Neural crest cell (in vitro differentiated cells): ENCODE data around the gene C5orf15. TPM values are rescaled to one million over a fixed set of nuclear protein-coding genes. Genes with fewer than 3 reads are reported as not detected.

Experiments
- DNase-seq: peaks from one replicate; pipeline ENCODE4 v3.0.0; 2021; ENCODE audit warnings: low read depth, mixed read lengths, low spot score
- H3K27ac Mint-ChIP-seq: one replicate; pipeline ENCODE4 v1.8.0; 2021; ENCODE audit warnings: mild to moderate bottlenecking, mixed read lengths; ENCODE audit not compliant: unreplicated experiment
- H3K27me3 Mint-ChIP-seq: 2 replicates; pipeline ENCODE4 v1.8.0; 2021; ENCODE audit warnings: low read depth, mild to moderate bottlenecking, mixed read lengths
- H3K36me3 Mint-ChIP-seq: 2 replicates; pipeline ENCODE4 v1.8.0; 2021; ENCODE audit warnings: low read depth, mild to moderate bottlenecking, mixed read lengths
- H3K4me1 Mint-ChIP-seq: 2 replicates; pipeline ENCODE4 v1.8.0; 2021; ENCODE audit warnings: mixed read lengths
- H3K4me3 Mint-ChIP-seq: one replicate; pipeline ENCODE4 v1.8.0; 2021; ENCODE audit warnings: mild to moderate bottlenecking, mixed read lengths
- H3K9me3 Mint-ChIP-seq: 2 replicates; pipeline ENCODE4 v1.8.0; 2021; ENCODE audit warnings: mixed read lengths
- CTCF ChIP-seq: fragments of 200-600 bp; sonication (generic); conservative IDR thresholded peaks from 2 replicates; pipeline ENCODE4 v1.5.0; 2021; ENCODE audit warnings: antibody characterized with exemption, mild to moderate bottlenecking
- total RNA-seq: library from RNA; stranded (reverse); gene quantifications from 2 replicates; pipeline ENCODE4 v1.2.1, GENCODE V29; 2021

The C5orf15 gene
- total RNA-seq, 1 donor from 2014 or later, result 38.4 TPM

GRCh38 chr5:133909603-133910002 lies 58.8 kb downstream of the C5orf15 start:
- TF ChIP-seq CTCF, result no peak
- no peaks in the 10 kb centered on the region for H3K27me3 Mint-ChIP-seq
- no peak for DNase-seq
- no peaks in the 10 kb centered on the region for H3K9me3 Mint-ChIP-seq
- H3K4me3 Mint-ChIP-seq, result no peak overlapping the region
- no peaks in the 10 kb centered on the region for H3K36me3 Mint-ChIP-seq
- H3K27ac Mint-ChIP-seq, result no peak overlapping the region
- H3K4me1 Mint-ChIP-seq, result no peaks in the 10 kb centered on the region

- no peak overlapping the region for H3K27ac Mint-ChIP-seq
Observed at GRCh38 chr5:133907075-133907474, 61.4 kb downstream of the C5orf15 start.

GRCh38 chr5:133906303-133906702 lies 62.1 kb downstream of the C5orf15 start:
- Mint-ChIP-seq H3K36me3 (no peaks in the 10 kb centered on the region), H3K27me3 (no peaks in the 10 kb centered on the region), H3K27ac (no peak overlapping the region), H3K4me1 (no peaks in the 10 kb centered on the region), H3K4me3 (no peak overlapping the region), H3K9me3 (no peaks in the 10 kb centered on the region)
- DNase-seq, result no peak
- no peak for TF ChIP-seq CTCF

More at GRCh38 chr5:133907075-133907474, 61.4 kb downstream of the C5orf15 start:
- Mint-ChIP-seq H3K4me1 (no peaks in the 10 kb centered on the region), H3K9me3 (no peaks in the 10 kb centered on the region), H3K36me3 (no peaks in the 10 kb centered on the region), H3K4me3 (no peak overlapping the region), H3K27me3 (no peaks in the 10 kb centered on the region)
- no peak for DNase-seq
- TF ChIP-seq CTCF, result no peak

Other genes with a start within 250 kb of the C5orf15 start
- 218 and 234 TPM in 2 replicates for gene VDAC1, start 36.4 kb upstream of the C5orf15 start, total RNA-seq
- 18.0 and 19.3 TPM in 2 replicates for gene TCF7, start 146.1 kb upstream of the C5orf15 start, total RNA-seq
- 329 and 340 TPM in 2 replicates for gene SKP1, start 208.3 kb upstream of the C5orf15 start, total RNA-seq